Right lobe of liver (tissue), 6 donors: ENCODE results near the gene TBC1D5. TPM values are rescaled to one million over a fixed set of nuclear protein-coding genes. Genes with fewer than 3 reads are reported as not detected.

ENCODE experiments used
- ATAC-seq, 4 donors: fragments of 200-7000 bp; cut with Tn5 transposase; one replicate each; pipeline ENCODE4 v1.9.1; 2020; ENCODE audit warnings: mild to moderate bottlenecking in 4 of 4, moderate library complexity in 4 of 4
- DNase-seq, 3 donors: peaks; one replicate each; pipeline ENCODE4 v3.0.0-alpha.2; 2020
- H3K27ac ChIP-seq, 3 donors: fragments of 200-600 bp; one replicate each; pipeline ENCODE4 v1.8.0; 2022
- H3K27me3 ChIP-seq, 2 donors: fragments of 200-600 bp; one replicate each; pipeline ENCODE4 v1.8.0; 2022
- H3K36me3 ChIP-seq, 4 donors: fragments of 200-600 bp; sonication (generic) in 1 of 4; one replicate each; pipeline versions ENCODE4 v1.5.1 to v1.8.0; 2017 to 2022; ENCODE audit warnings: control low read depth in 1 of 4
- H3K4me1 ChIP-seq, 4 donors: fragments of 200-600 bp; sonication (generic) in 1 of 4; one replicate each; pipeline versions ENCODE4 v1.5.1 to v1.8.0; 2017 to 2022; ENCODE audit warnings: control low read depth in 1 of 4
- H3K4me3 ChIP-seq, 3 donors: fragments of 200-600 bp; one replicate each; pipeline ENCODE4 v1.8.0; 2022
- H3K9me3 ChIP-seq, 4 donors: fragments of 200-600 bp; sonication (generic) in 1 of 4; one replicate each; pipeline versions ENCODE4 v1.5.1 to v1.8.0; 2017 to 2022; ENCODE audit warnings: control low read depth in 1 of 4
- POLR2A ChIP-seq: fragments of 450-650 bp; IDR thresholded peaks from one replicate; pipeline ENCODE4 v1.6.1; 2017; ENCODE audit warnings: antibody characterized with exemption, mild to moderate bottlenecking
- WGBS: methylation state at CpG from one replicate; pipeline ENCODE4 v1.1.6; 2018; ENCODE audit warnings: low coverage, low lambda C conversion rate; ENCODE audit not compliant: insufficient coverage; ENCODE audit errors: missing lambda C conversion rate; 5-methylcytosine and 5-hydroxymethylcytosine counted together
- intact Hi-C, 2 donors: fragments of 100-400 bp; cut with DNase I; formaldehyde crosslinking; loops; one replicate each; pipeline versions ENCODE4 v1.11.2 to v1.14.1; 2022
- total RNA-seq, 6 experiments: library from RNA; depleted of rRNA in 2 of 6; stranded (reverse); fragments of >200 nt in 2 of 6; fragmentation: NEBNext Ultra II Directional in 3 of 6; extraction: Animal tissue kit (Norgen Biotek cat#: 25700) in 3 of 6; gene quantifications; one replicate each; pipeline versions ENCODE4 v1.1.0 to v1.2.4, GENCODE V29; 2016 to 2023
- TF ChIP-seq, protein P1 (sequence below), 4 donors: fragments of 200-600 bp in 3 of 4; fragments of 450-650 bp in 1 of 4; IDR thresholded peaks; one replicate each; pipeline versions ENCODE4 v1.5.1 to v1.8.0; 2016 to 2022; ENCODE audit warnings: antibody characterized with exemption in 4 of 4, mild to moderate bottlenecking in 2 of 4
- donor health status: DM: no; HTN: yes; CAD: no.
- donor health status: DM: no; HTN: no; CAD: no.
- donor health status: DM: no; HTN: no; CAD: no.
- donor health status: DM: no; HTN: yes; CAD: no.
- donor health status: DM: no; HTN: yes; CAD: no.

The TBC1D5 gene
- total RNA-seq, 6 experiments from 2014 or later, result 21.5 to 33.4 (median 27.7) TPM

DNA sequence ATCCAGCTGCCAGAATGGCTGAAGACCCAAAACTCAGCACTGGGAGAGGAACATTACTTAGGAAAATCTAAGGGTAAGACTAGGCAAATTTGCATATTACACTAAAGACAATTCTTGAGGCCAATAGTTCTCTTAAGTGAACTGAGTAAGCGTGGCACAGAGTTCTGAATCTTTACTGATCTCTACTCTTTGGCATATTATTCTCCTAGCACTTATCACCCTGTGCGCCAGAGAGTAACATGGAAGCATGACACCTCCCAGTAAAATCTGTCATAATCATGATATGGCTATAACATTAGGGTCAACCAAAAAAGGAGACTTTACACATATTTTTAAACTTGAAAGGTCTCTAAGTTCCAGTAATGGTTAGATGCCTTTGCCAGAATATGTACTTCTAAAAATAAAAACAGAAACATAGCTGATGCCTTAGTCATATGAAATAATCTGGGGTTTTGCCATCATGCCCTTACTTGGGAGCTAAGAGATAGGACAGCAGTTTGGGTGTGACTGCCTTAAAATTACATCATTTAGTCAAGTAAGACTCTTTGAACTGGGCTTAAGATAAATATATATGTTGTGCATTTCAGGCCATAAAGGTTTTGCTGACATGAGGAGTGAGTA, 567.1 kb downstream of the TBC1D5 start:
- ATAC-seq, result no peak
- TF ChIP-seq POLR2A, result no peak
- TF ChIP-seq, protein P1, sequence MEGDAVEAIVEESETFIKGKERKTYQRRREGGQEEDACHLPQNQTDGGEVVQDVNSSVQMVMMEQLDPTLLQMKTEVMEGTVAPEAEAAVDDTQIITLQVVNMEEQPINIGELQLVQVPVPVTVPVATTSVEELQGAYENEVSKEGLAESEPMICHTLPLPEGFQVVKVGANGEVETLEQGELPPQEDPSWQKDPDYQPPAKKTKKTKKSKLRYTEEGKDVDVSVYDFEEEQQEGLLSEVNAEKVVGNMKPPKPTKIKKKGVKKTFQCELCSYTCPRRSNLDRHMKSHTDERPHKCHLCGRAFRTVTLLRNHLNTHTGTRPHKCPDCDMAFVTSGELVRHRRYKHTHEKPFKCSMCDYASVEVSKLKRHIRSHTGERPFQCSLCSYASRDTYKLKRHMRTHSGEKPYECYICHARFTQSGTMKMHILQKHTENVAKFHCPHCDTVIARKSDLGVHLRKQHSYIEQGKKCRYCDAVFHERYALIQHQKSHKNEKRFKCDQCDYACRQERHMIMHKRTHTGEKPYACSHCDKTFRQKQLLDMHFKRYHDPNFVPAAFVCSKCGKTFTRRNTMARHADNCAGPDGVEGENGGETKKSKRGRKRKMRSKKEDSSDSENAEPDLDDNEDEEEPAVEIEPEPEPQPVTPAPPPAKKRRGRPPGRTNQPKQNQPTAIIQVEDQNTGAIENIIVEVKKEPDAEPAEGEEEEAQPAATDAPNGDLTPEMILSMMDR (IDR thresholded peaks at IDR 0.05), result no peak
- no peaks in the 10 kb centered on the region for H3K36me3 ChIP-seq
- no peaks in the 10 kb centered on the region for H3K27me3 ChIP-seq
- H3K4me1 ChIP-seq, result no peaks in the 10 kb centered on the region
- H3K4me3 ChIP-seq, result no peak overlapping the region
- 92% methylated on average over 2 of the region's 2 CpGs for WGBS
- no peak for DNase-seq
- H3K9me3 ChIP-seq, result no peaks in the 10 kb centered on the region
- intact Hi-C loops, result no loop called here
- H3K27ac ChIP-seq, result no peak overlapping the region

- intact Hi-C loops, result no loop called here
- H3K27me3 ChIP-seq, result no peaks in the 10 kb centered on the region
- no peak overlapping the region for H3K27ac ChIP-seq
- DNase-seq (no peak), ATAC-seq (no peak)
- WGBS, result 57% methylated on average over 1 of the region's 7 CpGs
- peaks cover 0 to 18% (median 5%) of the 10 kb centered on the region in 4 donors for H3K36me3 ChIP-seq
- no peaks in the 10 kb centered on the region for H3K9me3 ChIP-seq
- no peaks in the 10 kb centered on the region for H3K4me1 ChIP-seq
- TF ChIP-seq, protein P1 (IDR thresholded peaks at IDR 0.05), result no peak
- TF ChIP-seq POLR2A, result no peak
- H3K4me3 ChIP-seq, result no peak overlapping the region
These were observed 576.1 kb downstream of the TBC1D5 start for GRCh38 chr3:17166369-17166768.

DNA sequence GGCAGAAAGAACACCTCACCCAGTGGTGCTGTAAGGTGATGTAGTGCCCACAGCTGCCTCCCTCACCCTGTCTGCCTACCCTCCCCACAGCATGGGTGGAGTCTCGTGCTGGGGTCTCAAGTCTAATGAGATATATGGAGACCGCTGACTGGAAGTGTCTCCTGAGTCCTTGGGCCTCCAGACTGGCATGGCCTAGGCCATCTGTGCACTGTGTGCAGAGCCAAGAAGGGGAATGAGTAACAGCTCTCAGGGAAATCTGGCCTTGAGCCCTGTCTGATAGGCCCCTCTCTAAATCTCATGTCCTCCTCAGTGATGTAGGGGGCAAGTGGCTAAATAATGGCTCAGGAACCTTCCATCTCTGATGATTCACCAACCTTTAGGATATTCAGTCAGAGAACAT, 580.3 kb downstream of the TBC1D5 start:
- H3K27ac ChIP-seq, result no peak overlapping the region
- H3K4me3 ChIP-seq, result no peak overlapping the region
- DNase-seq (no peak), ATAC-seq (no peak)
- no peaks in the 10 kb centered on the region for H3K9me3 ChIP-seq
- intact Hi-C loops, result no loop called here
- H3K27me3 ChIP-seq, result no peaks in the 10 kb centered on the region
- no CpG with 5 or more reads among the region's 2 CpGs for WGBS
- no peak for TF ChIP-seq POLR2A
- TF ChIP-seq, protein P1 (IDR thresholded peaks at IDR 0.05), result no peak
- H3K4me1 ChIP-seq, result no peaks in the 10 kb centered on the region
- peaks cover 0 to 31% (median 7%) of the 10 kb centered on the region in 4 donors for H3K36me3 ChIP-seq

DNA sequence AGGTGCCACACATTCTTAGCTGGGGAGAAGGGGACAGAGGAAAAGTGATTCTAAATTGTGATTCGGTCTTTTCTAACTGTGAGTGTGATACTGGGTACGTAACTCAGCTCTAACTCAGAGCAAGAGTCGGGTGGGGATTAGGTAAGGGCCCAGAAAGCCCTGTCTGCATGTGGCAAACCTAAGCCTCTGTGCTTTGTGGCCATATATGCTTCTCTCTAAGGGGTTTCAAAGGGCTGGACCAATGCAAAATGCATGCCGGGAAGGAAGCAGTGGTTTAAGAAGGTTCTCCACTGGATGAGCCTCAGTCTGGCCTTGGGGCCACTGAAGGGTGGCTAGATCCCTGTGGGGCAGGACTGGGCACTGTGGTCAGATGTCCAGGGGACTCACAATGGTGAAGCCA, 581.8 kb downstream of the TBC1D5 start:
- Histone ChIP-seq H3K9me3 (no peaks in the 10 kb centered on the region), H3K27ac (no peak overlapping the region), H3K27me3 (no peaks in the 10 kb centered on the region), H3K4me3 (no peak overlapping the region), H3K36me3 (peaks cover 0 to 20% (median 2%) of the 10 kb centered on the region in 4 donors), H3K4me1 (no peaks in the 10 kb centered on the region)
- intact Hi-C loops, result no loop called here
- DNase-seq (no peak), ATAC-seq (no peak)
- TF ChIP-seq, protein P1 (IDR thresholded peaks at IDR 0.05), result no peak
- no peak for TF ChIP-seq POLR2A
- 89% methylated on average over 3 of the region's 4 CpGs for WGBS
